Measurements from ENCODE around the gene GIMAP8.
A peak's percentile ranks its signal among the peaks of the same experiment; 100 is the strongest.
"Not testable (repeated sequence)": the region's sequence is repeated elsewhere in the genome, so short reads cannot be mapped to it uniquely, and the experiment has no call there.

The GIMAP8 gene

GRCh38 chr7:150441524-150441923 is 8.9 kb upstream of the GIMAP8 start:
- DNase-seq: no peak

- DNase-seq: no peak
These were observed 7.6 kb upstream of the GIMAP8 start for GRCh38 chr7:150442811-150443210.

GRCh38 chr7:150443793-150444540 is 6.5 kb upstream of the GIMAP8 start:
- DNase-seq: no peak

- DNase-seq: no peak
These were observed 5.6 kb upstream of the GIMAP8 start for GRCh38 chr7:150444674-150445365.

- no peak for DNase-seq
These were observed 4.0 kb upstream of the GIMAP8 start for GRCh38 chr7:150446288-150446938.

GRCh38 chr7:150447966-150448788 is 2.3 kb upstream of the GIMAP8 start:
- no peak for DNase-seq

GRCh38 chr7:150448789-150449147 is 1.7 kb upstream of the GIMAP8 start:
- DNase-seq: peak; percentile 50

GRCh38 chr7:150449206-150449952 is 1.1 kb upstream of the GIMAP8 start:
- DNase-seq: no peak

GRCh38 chr7:150451097-150451793 is 815 bp downstream of the GIMAP8 start:
- no peak for DNase-seq

GRCh38 chr7:150451833-150452461 is 1.5 kb downstream of the GIMAP8 start:
- no peak for DNase-seq

GRCh38 chr7:150453181-150453580 is 2.8 kb downstream of the GIMAP8 start:
- DNase-seq: no peak

- DNase-seq: no peak
These were observed 3.5 kb downstream of the GIMAP8 start for GRCh38 chr7:150453892-150454291.

- not testable (repeated sequence) for DNase-seq
These were observed 6.6 kb downstream of the GIMAP8 start for GRCh38 chr7:150457064-150457463.

GRCh38 chr7:150458235-150458634 is 7.8 kb downstream of the GIMAP8 start:
- no peak for DNase-seq

- no peak for DNase-seq
These were observed 8.3 kb downstream of the GIMAP8 start for GRCh38 chr7:150458756-150459155.

GRCh38 chr7:150461520-150461919 is 11.1 kb downstream of the GIMAP8 start:
- DNase-seq: no peak

GRCh38 chr7:150462413-150462812 is 12.0 kb downstream of the GIMAP8 start:
- no peak for DNase-seq

GRCh38 chr7:150463461-150463860 is 13.0 kb downstream of the GIMAP8 start:
- DNase-seq: no peak

GRCh38 chr7:150464962-150465361 is 14.5 kb downstream of the GIMAP8 start:
- no peak for DNase-seq

- DNase-seq: no peak
These were observed 15.0 kb downstream of the GIMAP8 start for GRCh38 chr7:150465414-150465813.

- no peak for DNase-seq
These were observed 16.0 kb downstream of the GIMAP8 start for GRCh38 chr7:150466477-150466876.
